SH-SY5Y (cell line): ENCODE data around the gene CLCNKB.

Experiments
- GATA2 ChIP-seq: IDR thresholded peaks from 2 replicates; pipeline ENCODE4 v1.6.1; 2011; ENCODE audit warnings: mild to moderate bottlenecking, low read depth, low read length
- GATA3 ChIP-seq: IDR thresholded peaks from 2 replicates; pipeline ENCODE4 v1.6.1; 2011; ENCODE audit warnings: low read depth, mild to moderate bottlenecking, low read length, moderate library complexity

- TF ChIP-seq GATA2 (no peak; the same call in 1 of the 2 replicates), GATA3 (no peak)
Measured at GRCh38 chr1:16093611-16094010, 50.0 kb downstream of the CLCNKB start.
